Mesenchymal stem cell (in vitro differentiated cells and primary cell): ENCODE results near the gene OR8B4.

ENCODE experiments used
- DNase-seq: peaks from one replicate; pipeline ENCODE4 v3.0.0-alpha.2; 2013
- H2AFZ ChIP-seq: one replicate; pipeline ENCODE4 v1.6.1; 2013; ENCODE audit warnings: low read depth, mild to moderate bottlenecking, control low read depth, inconsistent platforms, low read length, moderate library complexity
- H2AK5ac ChIP-seq: 2 replicates; pipeline ENCODE4 v1.6.1; 2013; ENCODE audit warnings: low read length, moderate library complexity, mild to moderate bottlenecking, inconsistent platforms; ENCODE audit not compliant: severe bottlenecking
- H2BK120ac ChIP-seq: one replicate; pipeline ENCODE4 v1.6.1; 2013; ENCODE audit warnings: low read depth, mild to moderate bottlenecking, inconsistent platforms, low read length, moderate library complexity
- H2BK12ac ChIP-seq, 2 experiments: one replicate each; pipeline ENCODE4 v1.6.1; 2013; ENCODE audit warnings: inconsistent platforms in 2 of 2, low read length in 2 of 2, mild to moderate bottlenecking in 2 of 2, moderate library complexity in 2 of 2, control low read depth in 1 of 2
- H2BK15ac ChIP-seq: one replicate; pipeline ENCODE4 v1.6.1; 2013; ENCODE audit warnings: mild to moderate bottlenecking, low read depth, inconsistent platforms; ENCODE audit not compliant: poor library complexity, severe bottlenecking
- H2BK5ac ChIP-seq: 2 replicates; pipeline ENCODE4 v1.6.1; 2013; ENCODE audit warnings: low read depth, mild to moderate bottlenecking, low read length, control low read depth, inconsistent platforms; ENCODE audit not compliant: poor library complexity, severe bottlenecking
- H3K14ac ChIP-seq, 2 experiments: one replicate each; pipeline ENCODE4 v1.6.1; 2013; ENCODE audit warnings: inconsistent platforms in 2 of 2, low read length in 2 of 2, control low read depth in 1 of 2, mild to moderate bottlenecking in 1 of 2, moderate library complexity in 1 of 2
- H3K18ac ChIP-seq, 2 experiments: one replicate each; pipeline ENCODE4 v1.6.1; 2013; ENCODE audit warnings: inconsistent platforms in 2 of 2, low read length in 2 of 2, control low read depth in 1 of 2, low read depth in 1 of 2, mild to moderate bottlenecking in 1 of 2
- H3K23ac ChIP-seq, 2 experiments: one replicate each; pipeline ENCODE4 v1.6.1; 2013; ENCODE audit warnings: inconsistent platforms in 2 of 2, low read length in 2 of 2, mild to moderate bottlenecking in 2 of 2, moderate library complexity in 2 of 2, control low read depth in 1 of 2
- H3K27ac ChIP-seq: 2 replicates; pipeline ENCODE4 v1.5.1; 2013; ENCODE audit warnings: mild to moderate bottlenecking, moderate library complexity, low read length, control low read depth, inconsistent platforms; ENCODE audit not compliant: poor library complexity, severe bottlenecking
- H3K27me3 ChIP-seq, 2 experiments: 2 replicates each; pipeline versions ENCODE4 v1.6.1 to v1.7.0; 2013; ENCODE audit warnings: low read length in 2 of 2, mild to moderate bottlenecking in 2 of 2, moderate library complexity in 2 of 2, control low read depth in 1 of 2, inconsistent platforms in 1 of 2; ENCODE audit not compliant: control insufficient read depth in 1 of 2, insufficient read depth in 1 of 2
- H3K36me3 ChIP-seq, 2 experiments: 2 replicates each; pipeline versions ENCODE4 v1.6.1 to v1.7.0; 2013; ENCODE audit warnings: low read length in 2 of 2, control low read depth in 1 of 2, inconsistent platforms in 1 of 2, low read depth in 1 of 2, mild to moderate bottlenecking in 1 of 2; ENCODE audit not compliant: insufficient read depth in 2 of 2, control insufficient read depth in 1 of 2
- H3K4ac ChIP-seq, 2 experiments: one replicate each; pipeline ENCODE4 v1.6.1; 2013; ENCODE audit warnings: inconsistent platforms in 2 of 2, low read length in 2 of 2, mild to moderate bottlenecking in 2 of 2, moderate library complexity in 2 of 2, control low read depth in 1 of 2, low read depth in 1 of 2
- H3K4me1 ChIP-seq: 2 replicates; pipeline ENCODE4 v1.6.1; 2013; ENCODE audit warnings: low read depth, low read length, control low read depth; ENCODE audit not compliant: control insufficient read depth, insufficient read depth
- H3K4me2 ChIP-seq: 2 replicates; pipeline ENCODE4 v1.6.1; 2013; ENCODE audit warnings: low read length, mild to moderate bottlenecking, inconsistent platforms; ENCODE audit not compliant: poor library complexity, severe bottlenecking
- H3K4me3 ChIP-seq, 2 experiments: 2 replicates each; pipeline versions ENCODE4 v1.5.1 to v1.7.0; 2013; ENCODE audit warnings: low read length in 2 of 2, mild to moderate bottlenecking in 2 of 2, control low read depth in 1 of 2, low read depth in 1 of 2; ENCODE audit not compliant: insufficient read depth in 1 of 2
- H3K79me1 ChIP-seq: replicated peaks from 2 replicates; pipeline ENCODE4 v1.6.1; 2013; ENCODE audit warnings: mild to moderate bottlenecking, control low read depth, low read length, inconsistent platforms; ENCODE audit not compliant: poor library complexity, severe bottlenecking
- H3K9ac ChIP-seq: 2 replicates; pipeline ENCODE4 v1.7.0; 2013; ENCODE audit warnings: mild to moderate bottlenecking, low read length, moderate library complexity
- H3K9me3 ChIP-seq: 2 replicates; pipeline ENCODE4 v1.7.0; 2013; ENCODE audit warnings: mild to moderate bottlenecking, low read length; ENCODE audit not compliant: control insufficient read depth
- H4K8ac ChIP-seq: one replicate; pipeline ENCODE4 v1.6.1; 2013; ENCODE audit warnings: inconsistent platforms, mild to moderate bottlenecking, low read length, moderate library complexity
- H4K91ac ChIP-seq: one replicate; pipeline ENCODE4 v1.6.1; 2013; ENCODE audit warnings: mild to moderate bottlenecking, low read length, inconsistent platforms
- WGBS: methylation state at CpG from one replicate; pipeline ENCODE4 v1.1.7; 2013; ENCODE audit warnings: mixed read lengths; 5-methylcytosine and 5-hydroxymethylcytosine counted together

OR8B4 gene

DNA sequence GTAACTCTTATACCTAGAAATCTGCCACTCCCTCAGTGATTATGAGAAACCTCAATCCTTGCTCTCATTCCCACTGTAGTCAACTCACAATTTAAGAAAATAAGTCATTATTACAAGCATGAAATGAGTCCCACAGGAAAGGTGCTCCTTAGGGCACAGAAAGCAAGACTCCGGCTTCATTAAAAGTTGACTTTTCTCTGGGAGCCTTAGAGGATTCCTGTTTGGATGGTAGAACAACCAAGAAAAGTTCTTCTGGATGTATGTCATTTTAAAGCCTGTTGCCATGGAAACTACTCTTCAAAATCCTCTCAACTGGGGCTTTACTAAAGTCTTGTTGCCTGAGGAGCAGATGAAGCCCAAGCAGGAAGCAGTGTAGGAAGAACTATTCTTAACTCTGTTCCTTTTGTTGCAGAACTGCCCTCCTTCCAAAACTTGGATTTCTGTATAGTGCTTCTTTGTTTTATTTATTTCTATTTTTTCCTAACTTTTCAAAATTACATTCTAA lies 21.0 kb upstream of the OR8B4 start, which contains the start of gene OR8B8:
OR8B8 (minus strand) TSS at position 51 of the 505 bp plus-strand sequence. CDS start 4,611 bp downstream, outside the sequence.
- H2BK12ac ChIP-seq, result no peak within 1 kb of the TSS
- H2AFZ ChIP-seq, result no peak within 1 kb of the TSS
- no peak within 1 kb of the TSS for H4K8ac ChIP-seq

DNA sequence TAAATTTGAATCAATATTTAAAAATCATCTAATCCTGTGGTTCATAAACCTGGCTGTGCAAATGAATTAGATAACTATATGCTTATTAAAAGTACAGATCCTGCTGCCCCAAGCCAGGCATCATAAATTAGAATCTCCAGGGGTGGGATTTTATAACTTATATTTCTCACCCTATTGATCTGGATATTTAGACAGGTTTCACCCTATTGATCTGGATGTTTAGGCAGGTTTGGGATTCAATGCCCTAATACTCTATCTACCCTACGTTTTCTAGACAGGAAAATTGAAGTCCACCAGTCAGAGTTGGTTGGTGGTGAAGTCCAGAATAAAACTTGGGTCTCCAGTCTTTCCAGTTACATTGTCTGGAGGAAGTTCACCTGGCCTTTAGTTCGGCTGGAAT lies 18.2 kb upstream of the OR8B4 start:
- no peaks in the 10 kb centered on the region for H3K27me3 ChIP-seq
- no peak overlapping the region for H2BK5ac ChIP-seq
- H3K9ac ChIP-seq, result no peak overlapping the region
- H2BK120ac ChIP-seq, result no peak overlapping the region
- H2AFZ ChIP-seq, result no peak overlapping the region
- H3K23ac ChIP-seq, result no peak overlapping the region
- no peaks in the 10 kb centered on the region for H3K79me1 ChIP-seq
- H3K4ac ChIP-seq, result no peak overlapping the region
- H4K8ac ChIP-seq, result no peak overlapping the region
- no peak overlapping the region for H2BK12ac ChIP-seq
- DNase-seq, result no peak
- no peak overlapping the region for H2AK5ac ChIP-seq
- H3K9me3 ChIP-seq, result no peaks in the 10 kb centered on the region
- no peaks in the 10 kb centered on the region for H3K4me1 ChIP-seq
- H3K36me3 ChIP-seq, result no peaks in the 10 kb centered on the region
- H3K4me2 ChIP-seq, result no peak overlapping the region
- H3K14ac ChIP-seq, result no peak overlapping the region
- H3K4me3 ChIP-seq, result no peak overlapping the region
- no peak overlapping the region for H3K18ac ChIP-seq
- H2BK15ac ChIP-seq, result no peak overlapping the region
- no peak overlapping the region for H4K91ac ChIP-seq
- H3K27ac ChIP-seq, result no peak overlapping the region
- WGBS, result 45% methylated on average over 2 of the region's 2 CpGs

More for the DNA sequence above, 21.0 kb upstream of the OR8B4 start, which contains the start of gene OR8B8:
- Histone ChIP-seq H4K91ac (no peak within 1 kb of the TSS), H3K23ac (no peak within 1 kb of the TSS), H3K4me3 (no peak within 1 kb of the TSS), H3K18ac (no peak within 1 kb of the TSS), H2AK5ac (no peak within 1 kb of the TSS), H2BK5ac (no peak within 1 kb of the TSS), H3K9me3 (no peaks in the 10 kb centered on the region), H3K4ac (no peak within 1 kb of the TSS), H3K9ac (no peak within 1 kb of the TSS), H3K27ac (no peak within 1 kb of the TSS), H3K79me1 (no peaks in the 10 kb centered on the region), H3K27me3 (no peaks in the 10 kb centered on the region), H2BK15ac (no peak within 1 kb of the TSS), H2BK120ac (no peak within 1 kb of the TSS), H3K36me3 (no peaks in the 10 kb centered on the region), H3K4me2 (no peak within 1 kb of the TSS), H3K14ac (no peak within 1 kb of the TSS), H3K4me1 (no peaks in the 10 kb centered on the region)
- no peak for DNase-seq
- WGBS, result 100% methylated on average over 1 of the region's 1 CpG

DNA sequence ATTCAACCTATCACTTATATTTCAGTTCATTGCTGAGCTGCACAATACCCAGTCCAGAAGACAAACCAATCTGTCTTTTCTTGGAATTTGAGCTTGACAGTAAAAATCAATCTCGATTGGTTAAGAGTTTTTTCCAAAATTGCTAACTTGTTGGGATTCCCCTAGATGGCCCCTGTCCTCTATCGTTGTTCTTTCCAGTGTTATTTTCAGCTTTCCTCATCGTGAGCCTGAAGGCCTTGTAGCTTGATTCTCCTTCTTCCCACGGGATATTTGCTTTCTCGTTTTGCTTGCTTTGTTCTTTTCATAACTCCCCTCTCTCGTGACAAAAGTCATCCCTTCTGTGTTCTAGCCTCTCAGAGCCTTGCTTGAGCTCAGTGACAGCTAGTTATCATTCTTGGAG lies 17.8 kb upstream of the OR8B4 start:
- Histone ChIP-seq H2BK12ac (no peak overlapping the region), H3K36me3 (no peaks in the 10 kb centered on the region), H3K27ac (no peak overlapping the region), H4K91ac (no peak overlapping the region), H3K4me2 (no peak overlapping the region), H3K27me3 (no peaks in the 10 kb centered on the region), H3K9ac (no peak overlapping the region), H3K4me3 (no peak overlapping the region), H2BK5ac (no peak overlapping the region), H2AK5ac (no peak overlapping the region), H2BK120ac (no peak overlapping the region), H2BK15ac (no peak overlapping the region), H3K4me1 (no peaks in the 10 kb centered on the region), H2AFZ (no peak overlapping the region), H4K8ac (no peak overlapping the region), H3K23ac (no peak overlapping the region), H3K4ac (no peak overlapping the region), H3K14ac (no peak overlapping the region), H3K9me3 (no peaks in the 10 kb centered on the region), H3K79me1 (no peaks in the 10 kb centered on the region), H3K18ac (no peak overlapping the region)
- WGBS, result 58% methylated on average over 6 of the region's 6 CpGs
- no peak for DNase-seq

DNA sequence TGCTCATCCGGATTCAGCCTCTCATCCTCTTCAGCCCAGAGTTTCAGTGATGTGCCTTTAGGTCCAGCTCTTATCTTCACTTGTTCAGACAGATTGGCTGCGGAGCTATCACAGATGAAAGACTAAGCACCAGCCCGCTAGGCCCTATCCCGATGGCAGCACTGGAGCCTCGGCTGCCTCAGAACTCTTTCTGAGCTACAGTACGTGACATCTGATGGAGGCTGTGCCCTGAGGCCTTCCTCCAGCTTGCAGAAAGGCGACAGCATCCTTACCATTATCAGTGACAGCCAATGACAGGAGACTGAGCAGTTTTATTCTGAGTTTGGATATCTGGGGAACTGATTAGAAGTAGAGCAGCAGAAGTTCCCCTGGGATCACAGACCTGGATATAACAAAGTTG lies 16.8 kb upstream of the OR8B4 start:
- Histone ChIP-seq H2BK5ac (no peak overlapping the region), H4K91ac (no peak overlapping the region), H2AK5ac (no peak overlapping the region), H3K27me3 (no peaks in the 10 kb centered on the region), H2BK120ac (no peak overlapping the region), H2AFZ (no peak overlapping the region), H3K79me1 (no peaks in the 10 kb centered on the region), H2BK15ac (no peak overlapping the region), H2BK12ac (no peak overlapping the region), H3K27ac (no peak overlapping the region), H3K4ac (no peak overlapping the region), H3K36me3 (no peaks in the 10 kb centered on the region), H3K9ac (no peak overlapping the region), H3K4me1 (no peaks in the 10 kb centered on the region), H3K4me3 (no peak overlapping the region), H3K23ac (no peak overlapping the region), H3K18ac (no peak overlapping the region), H3K4me2 (no peak overlapping the region), H4K8ac (no peak overlapping the region), H3K9me3 (no peaks in the 10 kb centered on the region), H3K14ac (no peak overlapping the region)
- DNase-seq, result no peak
- 84% methylated on average over 7 of the region's 7 CpGs for WGBS
